NAMALWA (cell line): ENCODE results near the gene PDLIM3.
"Not testable (repeated sequence)": the region's sequence is repeated elsewhere in the genome, so short reads cannot be mapped to it uniquely, and the experiment has no call there.

Source experiments
- DNase-seq: peaks from one replicate; pipeline ENCODE4 v3.0.0-alpha.2; 2015; ENCODE audit warnings: low spot score

The PDLIM3 gene

GRCh38 chr4:185554365-185555126 lies 19.2 kb upstream of the PDLIM3 start:
- DNase-seq: no peak

- DNase-seq: no peak
These were observed 16.9 kb upstream of the PDLIM3 start for GRCh38 chr4:185552254-185552653.

- DNase-seq: no peak
These were observed 15.6 kb upstream of the PDLIM3 start for GRCh38 chr4:185550933-185551332.

- DNase-seq: no peak
These were observed 13.9 kb upstream of the PDLIM3 start for GRCh38 chr4:185549095-185549639.

- DNase-seq: no peak
These were observed 13.3 kb upstream of the PDLIM3 start for GRCh38 chr4:185548587-185548986.

- no peak for DNase-seq
These were observed 11.0 kb upstream of the PDLIM3 start for GRCh38 chr4:185546335-185546734.

GRCh38 chr4:185542626-185543315 lies 7.5 kb upstream of the PDLIM3 start:
- no peak for DNase-seq

- no peak for DNase-seq
These were observed 6.0 kb upstream of the PDLIM3 start for GRCh38 chr4:185541251-185541727.

- no peak for DNase-seq
These were observed 5.3 kb upstream of the PDLIM3 start for GRCh38 chr4:185540487-185541120.

GRCh38 chr4:185540040-185540439 lies 4.7 kb upstream of the PDLIM3 start:
- no peak for DNase-seq

- DNase-seq: no peak
These were observed 3.5 kb upstream of the PDLIM3 start for GRCh38 chr4:185538806-185539205.

GRCh38 chr4:185536411-185536709 lies 1.1 kb upstream of the PDLIM3 start:
- no peak for DNase-seq

- no peak for DNase-seq
These were observed 504 bp upstream of the PDLIM3 start for GRCh38 chr4:185535612-185536410.

- no peak for DNase-seq
These were observed 819 bp downstream of the PDLIM3 start for GRCh38 chr4:185534511-185534865.

GRCh38 chr4:185532795-185533324 lies 2.4 kb downstream of the PDLIM3 start:
- DNase-seq: no peak

GRCh38 chr4:185532293-185532692 lies 3.0 kb downstream of the PDLIM3 start:
- no peak for DNase-seq

- not testable (repeated sequence) for DNase-seq
These were observed 3.7 kb downstream of the PDLIM3 start for GRCh38 chr4:185531654-185532053.

- no peak for DNase-seq
These were observed 5.9 kb downstream of the PDLIM3 start for GRCh38 chr4:185529413-185529812.

GRCh38 chr4:185524888-185525863 lies 10.1 kb downstream of the PDLIM3 start:
- DNase-seq: no peak

GRCh38 chr4:185523862-185524261 lies 11.4 kb downstream of the PDLIM3 start:
- DNase-seq: no peak

- no peak for DNase-seq
These were observed 12.9 kb downstream of the PDLIM3 start for GRCh38 chr4:185522451-185522850.
